Thyroid gland (tissue), 4 donors: ENCODE data around the gene C5orf52. TPM values are rescaled to one million over a fixed set of nuclear protein-coding genes. Genes with fewer than 3 reads are reported as not detected.
"Not testable (repeated sequence)": the region's sequence is repeated elsewhere in the genome, so short reads cannot be mapped to it uniquely, and the experiment has no call there.

Experiments used
- DNase-seq, 2 donors: peaks; one replicate each; pipeline ENCODE4 v3.0.0-alpha.2; 2019
- H3K27ac ChIP-seq, 3 donors: fragments of 200-600 bp; sonication (generic); 1 replicate in 2 of 3; 2 replicates in 1 of 3; pipeline ENCODE4 v1.5.1; 2016 to 2019; ENCODE audit warnings: mild to moderate bottlenecking in 1 of 3, moderate library complexity in 1 of 3
- H3K27me3 ChIP-seq: fragments of 200-600 bp; sonication (generic); one replicate; pipeline ENCODE4 v1.5.1; 2019
- H3K36me3 ChIP-seq, 2 donors: fragments of 200-600 bp; sonication (generic); one replicate each; pipeline ENCODE4 v1.5.1; 2016 to 2019
- H3K4me1 ChIP-seq, 2 donors: fragments of 200-600 bp; sonication (generic); one replicate each; pipeline ENCODE4 v1.5.1; 2017 to 2019
- H3K4me3 ChIP-seq, 3 donors: fragments of 200-600 bp; sonication (generic); replicated peaks in 1 of 3; 1 replicate in 2 of 3; 2 replicates in 1 of 3; pipeline ENCODE4 v1.5.1; 2016; ENCODE audit warnings: mild to moderate bottlenecking in 1 of 3
- H3K9me3 ChIP-seq: fragments of 200-600 bp; sonication (generic); one replicate; pipeline ENCODE4 v1.5.1; 2017
- CTCF ChIP-seq, 6 experiments: fragments of 200-600 bp in 3 of 6; fragments of 450-650 bp in 3 of 6; sonication (generic) in 3 of 6; IDR thresholded peaks; one replicate each; pipeline ENCODE4 v1.5.1; 2016 to 2019; ENCODE audit warnings: antibody characterized with exemption in 6 of 6, mild to moderate bottlenecking in 2 of 6, inconsistent platforms in 1 of 6, moderate library complexity in 1 of 6
- POLR2A ChIP-seq, 2 donors: fragments of 450-650 bp; IDR thresholded peaks; one replicate each; pipeline ENCODE4 v1.6.1; 2017; ENCODE audit warnings: antibody characterized with exemption in 2 of 2, mild to moderate bottlenecking in 2 of 2, moderate library complexity in 1 of 2
- WGBS, 2 donors: methylation state at CpG; one replicate each; pipeline ENCODE4 v1.1.5; 2017; 5-methylcytosine and 5-hydroxymethylcytosine counted together
- intact Hi-C: fragments of 100-400 bp; cut with DNase I; formaldehyde crosslinking; loops from one replicate; pipeline ENCODE4 v1.15.1; 2023
- total RNA-seq, 4 donors: library from RNA; depleted of rRNA; stranded (reverse); fragments of >200 nt; gene quantifications; one replicate each; pipeline ENCODE4 v1.2.3, GENCODE V29; 2016

The C5orf52 gene
- total RNA-seq, 4 donors from 2014 or later = not detected

DNA sequence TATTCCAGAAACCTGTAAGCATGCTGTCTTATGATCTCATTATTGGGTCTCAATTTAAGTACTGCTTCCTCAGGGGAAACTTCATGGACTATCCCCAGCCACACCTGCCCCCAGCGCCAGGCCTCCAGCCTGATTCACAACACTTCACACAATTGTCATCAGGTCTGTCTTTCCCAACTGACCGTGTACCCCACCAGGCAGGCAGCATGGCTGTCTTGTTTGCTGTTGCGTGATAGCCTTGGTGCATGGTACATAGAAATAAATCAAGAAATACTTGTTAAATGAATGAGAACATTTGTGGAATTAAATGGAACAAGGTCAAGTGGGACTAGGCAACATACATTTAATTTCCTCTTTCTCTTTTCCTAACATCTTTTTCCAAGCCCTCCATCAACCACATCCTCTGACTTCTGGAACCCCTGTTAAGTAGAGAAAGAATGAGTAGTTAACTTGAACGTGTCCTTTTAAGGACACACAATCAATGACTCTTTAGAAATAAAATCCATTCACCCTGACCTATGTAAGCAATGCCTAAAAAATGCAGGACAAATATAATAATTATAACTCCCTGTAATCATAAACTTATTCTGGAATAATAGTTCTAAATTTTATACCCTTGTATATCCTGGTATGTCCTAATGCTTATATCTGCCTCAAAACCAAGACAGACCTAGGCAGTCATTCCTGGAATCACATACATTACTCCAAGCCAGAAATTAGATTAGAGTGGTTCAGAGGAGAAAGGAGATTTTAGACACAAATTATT, 42.7 kb downstream of the C5orf52 start:
- intact Hi-C loops = loop anchor here (10.0 kb wide), 1 partner anchor 269 kb away; no protein-coding TSS in a partner anchor
- no peaks in the 10 kb centered on the region for H3K27me3 ChIP-seq
- no peak overlapping the region for H3K4me3 ChIP-seq
- no peak overlapping the region for H3K27ac ChIP-seq
- DNase-seq = no peak
- TF ChIP-seq POLR2A (IDR thresholded peaks at IDR 0.05) = no peak
- no peak for TF ChIP-seq CTCF (IDR thresholded peaks at IDR 0.05)
- H3K4me1 ChIP-seq = peaks cover 2 to 4% of the 10 kb centered on the region in 2 donors
- no peaks in the 10 kb centered on the region for H3K9me3 ChIP-seq
- no peaks in the 10 kb centered on the region for H3K36me3 ChIP-seq
- WGBS, 2 donors = 86 to 94% methylated on average over 4 of the region's 4 CpGs

GRCh38 chr5:157714596-157714864, 43.2 kb downstream of the C5orf52 start:
- no peak overlapping the region for H3K4me3 ChIP-seq
- intact Hi-C loops = loop anchor here (10.0 kb wide), 1 partner anchor 270 kb away; no protein-coding TSS in a partner anchor
- H3K4me1 ChIP-seq = peaks cover 2 to 4% of the 10 kb centered on the region in 2 donors
- H3K27me3 ChIP-seq = no peaks in the 10 kb centered on the region
- DNase-seq = no peak
- TF ChIP-seq POLR2A (IDR thresholded peaks at IDR 0.05) (no peak), CTCF (IDR thresholded peaks at IDR 0.05) (no peak)
- H3K27ac ChIP-seq = no peak overlapping the region
- H3K36me3 ChIP-seq = no peaks in the 10 kb centered on the region
- H3K9me3 ChIP-seq = no peaks in the 10 kb centered on the region

DNA sequence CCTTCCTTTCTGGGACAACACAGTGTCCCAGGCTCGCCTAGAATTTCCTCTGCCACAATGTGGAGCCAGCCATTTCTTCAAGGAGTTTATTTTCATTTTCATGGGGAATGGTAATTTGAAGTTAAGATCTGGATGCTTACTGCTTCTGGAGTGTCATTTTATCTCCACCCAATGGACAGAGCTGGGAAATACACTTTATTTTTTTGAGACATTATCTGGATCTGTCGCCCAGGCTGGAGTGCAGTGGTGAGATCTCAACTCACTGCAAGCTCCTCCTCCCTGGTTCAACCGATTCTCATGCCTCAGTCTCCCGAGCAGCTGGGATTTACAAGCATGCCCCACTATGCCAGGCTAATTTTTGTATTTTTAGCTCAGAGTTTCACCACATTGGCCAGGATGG, 47.2 kb downstream of the C5orf52 start:
- Histone ChIP-seq H3K36me3 (no peaks in the 10 kb centered on the region), H3K9me3 (no peaks in the 10 kb centered on the region), H3K4me3 (no peak overlapping the region), H3K27ac (no peak overlapping the region), H3K27me3 (no peaks in the 10 kb centered on the region), H3K4me1 (peaks cover 2 to 4% of the 10 kb centered on the region in 2 donors)
- intact Hi-C loops = loop anchor here (10.0 kb wide), 1 partner anchor 274 kb away; no protein-coding TSS in a partner anchor
- DNase-seq = peak; percentile 6 to 17
- no peak for TF ChIP-seq POLR2A (IDR thresholded peaks at IDR 0.05)
- peak; percentile 13 to 70 (median 49) for TF ChIP-seq CTCF (IDR thresholded peaks at IDR 0.05)
- WGBS, 2 donors = 1 to 5% methylated on average over 4 of the region's 4 CpGs

- Histone ChIP-seq H3K9me3 (no peaks in the 10 kb centered on the region), H3K4me3 (no peak overlapping the region), H3K27me3 (no peaks in the 10 kb centered on the region), H3K4me1 (peaks cover 2 to 4% of the 10 kb centered on the region in 2 donors), H3K27ac (no peak overlapping the region), H3K36me3 (no peaks in the 10 kb centered on the region)
- WGBS, 2 donors = 89 to 94% methylated on average over 1 to 2 of the region's 2 CpGs
- no peak for TF ChIP-seq CTCF (IDR thresholded peaks at IDR 0.05)
- TF ChIP-seq POLR2A (IDR thresholded peaks at IDR 0.05) = no peak
- no peak for DNase-seq
- intact Hi-C loops = loop anchor here (10.0 kb wide), 1 partner anchor 274 kb away; no protein-coding TSS in a partner anchor
Measured at GRCh38 chr5:157719245-157719644, 47.9 kb downstream of the C5orf52 start.

GRCh38 chr5:157721159-157721558, 49.8 kb downstream of the C5orf52 start:
- TF ChIP-seq CTCF (IDR thresholded peaks at IDR 0.05) (no peak), POLR2A (IDR thresholded peaks at IDR 0.05) (no peak)
- Histone ChIP-seq H3K27ac (no peak overlapping the region), H3K9me3 (no peaks in the 10 kb centered on the region), H3K4me3 (no peak overlapping the region), H3K36me3 (no peaks in the 10 kb centered on the region), H3K27me3 (no peaks in the 10 kb centered on the region), H3K4me1 (peaks cover 2 to 4% of the 10 kb centered on the region in 2 donors)
- intact Hi-C loops = no loop called here
- no peak for DNase-seq
- 80 to 86% methylated on average over 6 of the region's 6 CpGs for WGBS, 2 donors

DNA sequence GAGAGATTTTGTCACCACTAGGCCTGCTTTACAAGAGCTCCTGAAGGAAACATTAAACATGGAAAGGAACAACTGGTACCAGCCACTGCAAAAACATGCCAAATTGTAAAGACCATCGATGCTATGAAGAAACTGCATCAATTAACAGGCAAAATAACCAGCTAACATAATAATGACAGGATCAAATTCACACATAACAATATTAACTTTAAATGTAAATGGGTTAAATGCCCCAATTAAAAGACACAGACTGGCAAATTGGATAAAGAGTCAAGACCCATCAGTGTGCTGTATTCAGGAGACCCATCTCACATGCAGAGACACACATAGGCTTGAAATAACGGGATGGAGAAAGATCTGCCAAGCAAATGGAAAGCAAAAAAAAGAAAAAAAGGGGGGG, 51.6 kb downstream of the C5orf52 start:
- WGBS, 2 donors = 88 to 89% methylated on average over 2 of the region's 2 CpGs

GRCh38 chr5:157726607-157727006, 55.3 kb downstream of the C5orf52 start:
- intact Hi-C loops, H3K9me3 ChIP-seq, DNase-seq, H3K4me3 ChIP-seq, H3K27ac ChIP-seq, H3K27me3 ChIP-seq, H3K36me3 ChIP-seq, H3K4me1 ChIP-seq: not testable (repeated sequence)
- WGBS, 2 donors = 70 to 100% methylated on average over 2 of the region's 2 CpGs

More for the DNA sequence above, 51.6 kb downstream of the C5orf52 start:
- DNase-seq, H3K36me3 ChIP-seq, intact Hi-C loops, H3K27me3 ChIP-seq, H3K27ac ChIP-seq, H3K9me3 ChIP-seq, H3K4me3 ChIP-seq, H3K4me1 ChIP-seq: not testable (repeated sequence)

DNA sequence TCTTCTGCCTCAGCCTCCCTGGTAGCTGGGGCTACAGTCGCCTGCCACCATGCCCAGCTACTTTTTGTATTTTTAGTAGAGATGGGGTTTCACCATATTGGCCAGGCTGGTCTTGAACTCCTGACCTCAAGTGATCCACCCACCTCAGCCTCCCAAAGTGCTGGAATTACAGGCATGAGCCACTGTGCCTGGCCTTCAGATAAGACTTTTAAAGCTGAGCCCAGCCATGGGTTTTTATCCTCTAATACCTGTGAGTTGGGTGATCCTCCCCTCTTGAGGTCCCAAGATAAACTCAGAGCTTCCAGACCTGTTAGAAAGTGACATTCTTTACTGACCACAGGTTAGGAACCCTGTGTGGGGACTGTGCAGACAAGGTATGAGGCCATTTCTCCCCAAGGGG, 56.5 kb downstream of the C5orf52 start:
- H3K4me3 ChIP-seq, H3K9me3 ChIP-seq, DNase-seq, H3K27me3 ChIP-seq, H3K4me1 ChIP-seq, H3K36me3 ChIP-seq, intact Hi-C loops, H3K27ac ChIP-seq: not testable (repeated sequence)
- WGBS, 2 donors = 88% methylated on average over 1 of the region's 1 CpG
